Measurements from ENCODE around the gene OR3A1. TPM values are rescaled to one million over a fixed set of nuclear protein-coding genes. Genes with fewer than 3 reads are reported as not detected.
"Not testable (repeated sequence)": the region's sequence is repeated elsewhere in the genome, so short reads cannot be mapped to it uniquely, and the experiment has no call there.

Gene OR3A1
- total RNA-seq = under 1 TPM in 1 of 4 donors, not detected in 3; 0.38 TPM

- ATAC-seq (ENCODE audit: low FRiP score) (no peak), DNase-seq (ENCODE audit: low spot score) (no peak)
- TF ChIP-seq CTCF (IDR thresholded peaks at IDR 0.05) = no peak
Measured at GRCh38 chr17:3298260-3298659, at the start of gene OR3A1. Gene OR3A1, minus strand, starts transcription at chr17:3298360. Its CDS starts 5,778 bp downstream, at chr17:3292582.

DNA sequence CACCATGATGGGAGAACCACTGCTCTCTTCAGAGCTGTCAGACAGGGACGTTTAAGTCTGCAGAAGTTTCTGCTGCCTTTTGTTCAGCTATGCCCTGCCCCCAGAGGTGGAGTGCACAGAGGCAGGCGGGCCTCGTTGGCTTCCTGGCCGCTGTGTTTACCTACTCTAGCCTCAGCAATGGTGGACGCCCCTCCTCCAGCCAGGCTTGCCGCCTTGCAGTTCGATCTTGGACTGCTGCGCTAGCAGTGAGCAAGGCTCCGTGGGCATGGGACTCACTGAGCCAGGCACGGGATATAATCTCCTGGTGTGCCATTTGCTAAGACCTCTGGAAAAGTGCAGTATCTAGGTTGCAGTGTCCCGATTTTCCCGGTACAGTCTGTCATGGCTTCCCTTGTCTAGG lies 44.6 kb upstream of the OR3A1 start:
- ATAC-seq (ENCODE audit: low FRiP score); DNase-seq (ENCODE audit: low spot score): not testable (repeated sequence)

DNA sequence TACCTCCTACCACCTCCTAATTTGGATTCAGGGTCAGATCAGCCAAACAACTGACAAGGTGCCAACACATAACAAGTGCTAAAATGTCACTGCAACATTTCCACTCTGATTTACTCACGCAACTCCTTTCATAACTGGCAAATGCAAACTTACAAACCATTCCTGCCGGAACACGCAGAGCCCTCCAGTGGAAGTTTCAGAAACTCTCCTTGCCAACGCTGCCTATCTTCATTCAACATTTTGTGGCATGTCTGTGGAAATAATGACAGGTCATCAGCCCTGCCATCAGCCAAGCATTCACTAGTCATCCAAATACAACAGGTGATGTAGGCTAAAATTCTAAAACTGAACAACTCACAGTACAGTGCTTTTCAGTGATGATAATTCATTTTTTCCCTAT lies 37.7 kb upstream of the OR3A1 start:
- ATAC-seq (ENCODE audit: low FRiP score) (no peak), DNase-seq (ENCODE audit: low spot score) (no peak)
- TF ChIP-seq CTCF (IDR thresholded peaks at IDR 0.05) = no peak

- TF ChIP-seq CTCF (IDR thresholded peaks at IDR 0.05) = no peak
- DNase-seq (ENCODE audit: low spot score) (no peak), ATAC-seq (ENCODE audit: low FRiP score) (no peak)
Measured at GRCh38 chr17:3318336-3318735, 20.2 kb upstream of the OR3A1 start.

GRCh38 chr17:3316836-3317235 lies 18.7 kb upstream of the OR3A1 start:
- ATAC-seq (ENCODE audit: low FRiP score) (no peak), DNase-seq (ENCODE audit: low spot score) (no peak)
- TF ChIP-seq CTCF (IDR thresholded peaks at IDR 0.05) = no peak

DNA sequence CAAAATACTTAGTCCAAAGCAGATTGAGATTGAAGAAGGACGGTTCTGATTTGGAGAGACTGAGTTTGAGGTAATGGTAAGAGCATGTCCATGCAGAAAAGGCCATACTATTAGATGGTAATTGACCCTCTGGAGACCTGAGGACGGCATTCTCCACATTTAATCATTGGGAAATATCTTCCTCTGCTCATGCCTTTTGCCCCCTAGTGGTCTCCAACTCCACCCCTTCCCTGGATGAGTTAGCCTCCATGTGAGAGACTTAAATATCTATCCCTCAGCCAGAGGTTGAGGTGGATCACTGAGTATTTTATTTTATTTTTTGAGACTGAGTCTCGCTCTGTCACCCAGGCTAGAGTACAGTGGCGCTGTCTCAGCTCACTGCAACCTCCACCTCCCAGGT lies 10.4 kb upstream of the OR3A1 start:
- TF ChIP-seq CTCF (IDR thresholded peaks at IDR 0.05) = no peak
- no peak for DNase-seq (ENCODE audit: low spot score)
- no peak for ATAC-seq (ENCODE audit: low FRiP score)

DNA sequence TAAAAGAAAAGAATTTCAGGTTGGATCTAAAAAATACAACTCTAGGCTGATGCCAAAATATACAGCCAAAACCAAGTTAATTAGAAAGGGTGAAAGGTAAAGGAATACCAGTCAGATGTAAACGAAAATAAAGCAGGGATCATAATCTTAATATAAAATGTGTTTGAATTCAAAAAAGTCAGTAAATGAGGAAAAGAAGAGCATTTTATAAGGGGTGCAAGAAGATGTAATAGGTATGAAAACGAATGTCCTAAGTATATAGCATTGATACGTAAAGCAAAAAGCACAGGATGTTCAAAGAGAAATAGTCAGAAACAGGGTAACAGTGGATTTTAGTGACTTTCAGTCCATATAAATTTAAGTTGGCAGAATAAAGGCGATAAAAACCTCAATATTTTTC lies 2.5 kb downstream of the OR3A1 start:
- no peak for TF ChIP-seq CTCF (IDR thresholded peaks at IDR 0.05)
- ATAC-seq (ENCODE audit: low FRiP score) (no peak), DNase-seq (ENCODE audit: low spot score) (no peak)

DNA sequence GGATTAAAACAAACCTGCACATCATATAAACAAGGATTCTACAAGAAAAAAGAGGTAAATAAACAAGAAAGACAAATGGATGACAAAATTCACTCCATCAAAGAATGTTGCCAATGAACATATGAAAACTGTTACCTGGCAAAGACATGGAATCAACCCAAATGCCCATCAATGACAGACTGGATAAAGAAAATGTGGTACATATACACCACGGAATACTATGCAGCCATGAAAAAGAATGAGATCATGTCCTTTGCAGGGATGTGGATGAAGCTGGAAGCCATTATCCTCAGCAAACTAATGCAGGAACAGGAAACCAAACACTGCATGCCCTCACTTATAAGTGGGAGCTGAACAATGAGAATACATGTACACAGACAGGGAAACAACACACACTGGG lies 4.6 kb downstream of the OR3A1 start:
- not testable (repeated sequence) for ATAC-seq (ENCODE audit: low FRiP score); DNase-seq (ENCODE audit: low spot score)
